Epithelial cell of prostate (primary cell): ENCODE data around the gene LHFPL2.

Experiments used
- DNase-seq: peaks from one replicate; pipeline ENCODE4 v3.0.0-alpha.2; 2011; ENCODE audit warnings: low read depth, low spot score
- H3K27ac ChIP-seq: fragments of 450-650 bp; 2 replicates; pipeline ENCODE4 v1.5.1; 2017; ENCODE audit warnings: mild to moderate bottlenecking

Gene LHFPL2

GRCh38 chr5:78511121-78511906 lies 137.3 kb downstream of the LHFPL2 start:
- H3K27ac ChIP-seq, result no peak overlapping the region

GRCh38 chr5:78509884-78510769 lies 138.4 kb downstream of the LHFPL2 start:
- no peak for DNase-seq
- H3K27ac ChIP-seq, result no peak overlapping the region

More at GRCh38 chr5:78511121-78511906, 137.3 kb downstream of the LHFPL2 start:
- DNase-seq, result no peak

- DNase-seq, result no peak
These were observed 139.3 kb downstream of the LHFPL2 start for GRCh38 chr5:78509145-78509865.

GRCh38 chr5:78508186-78508765 lies 140.3 kb downstream of the LHFPL2 start:
- no peak overlapping the region for H3K27ac ChIP-seq
- DNase-seq, result no peak

More at GRCh38 chr5:78509145-78509865, 139.3 kb downstream of the LHFPL2 start:
- no peak overlapping the region for H3K27ac ChIP-seq

GRCh38 chr5:78507531-78507930 lies 141.0 kb downstream of the LHFPL2 start:
- no peak for DNase-seq
- no peak overlapping the region for H3K27ac ChIP-seq

- DNase-seq, result no peak
- H3K27ac ChIP-seq, result peak overlapping the region; percentile 72
These were observed 142.1 kb downstream of the LHFPL2 start for GRCh38 chr5:78506261-78507024.

- no peak for DNase-seq
- H3K27ac ChIP-seq, result peak overlapping the region; percentile 72
These were observed 142.7 kb downstream of the LHFPL2 start for GRCh38 chr5:78505860-78506259.

GRCh38 chr5:78504704-78505677 lies 143.6 kb downstream of the LHFPL2 start:
- peak overlapping the region; percentile 72 for H3K27ac ChIP-seq
- DNase-seq, result peak; percentile 97

- no peak for DNase-seq
- H3K27ac ChIP-seq, result peak overlapping the region; percentile 72
These were observed 144.5 kb downstream of the LHFPL2 start for GRCh38 chr5:78503958-78504653.

GRCh38 chr5:78501411-78502352 lies 146.9 kb downstream of the LHFPL2 start:
- peak overlapping the region; percentile 49 for H3K27ac ChIP-seq
- DNase-seq, result no peak

- DNase-seq, result no peak
- peak overlapping the region; percentile 49 for H3K27ac ChIP-seq
These were observed 147.7 kb downstream of the LHFPL2 start for GRCh38 chr5:78500871-78501270.

- no peak for DNase-seq
- no peak overlapping the region for H3K27ac ChIP-seq
These were observed 148.5 kb downstream of the LHFPL2 start for GRCh38 chr5:78500028-78500427.

GRCh38 chr5:78499485-78499884 lies 149.1 kb downstream of the LHFPL2 start:
- H3K27ac ChIP-seq, result no peak overlapping the region
- no peak for DNase-seq

GRCh38 chr5:78497573-78498533 lies 150.7 kb downstream of the LHFPL2 start:
- H3K27ac ChIP-seq, result no peak overlapping the region
- DNase-seq, result no peak

- peak; percentile 34 for DNase-seq
- peak overlapping the region; percentile 33 for H3K27ac ChIP-seq
These were observed 152.2 kb downstream of the LHFPL2 start for GRCh38 chr5:78496373-78496772.
